GM23248 (cell line): ENCODE results near the gene SEMA3G. TPM values are rescaled to one million over a fixed set of nuclear protein-coding genes. Genes with fewer than 3 reads are reported as not detected.

Source experiments
- DNase-seq: peaks from one replicate; pipeline ENCODE4 v3.0.0-alpha.2; 2015
- H2AFZ ChIP-seq: fragments of 200-600 bp; sonication (generic); 2 replicates; pipeline ENCODE4 v1.6.1; 2016; ENCODE audit warnings: antibody characterized with exemption
- H3F3A ChIP-seq: fragments of 200-600 bp; sonication (generic); 2 replicates; pipeline ENCODE4 v1.6.1; 2016; ENCODE audit warnings: mild to moderate bottlenecking, antibody characterized with exemption, mixed run types; ENCODE audit not compliant: insufficient read depth
- H3K27ac ChIP-seq: fragments of 200-600 bp; sonication (generic); 2 replicates; pipeline ENCODE4 v1.5.1; 2016; ENCODE audit warnings: mild to moderate bottlenecking
- H3K27me3 ChIP-seq: fragments of 200-600 bp; sonication (generic); replicated peaks from 2 replicates; pipeline ENCODE4 v1.6.1; 2016; ENCODE audit warnings: mild to moderate bottlenecking; ENCODE audit not compliant: insufficient read depth
- H3K36me3 ChIP-seq: fragments of 200-600 bp; sonication (generic); 2 replicates; pipeline ENCODE4 v1.6.1; 2016; ENCODE audit warnings: low read depth, mild to moderate bottlenecking
- H3K4me1 ChIP-seq: fragments of 200-600 bp; sonication (generic); 2 replicates; pipeline ENCODE4 v1.6.1; 2016; ENCODE audit warnings: mild to moderate bottlenecking; ENCODE audit not compliant: insufficient read depth
- H3K4me2 ChIP-seq: fragments of 200-600 bp; sonication (generic); one replicate; pipeline ENCODE4 v1.6.1; 2016; ENCODE audit warnings: mild to moderate bottlenecking; ENCODE audit not compliant: unreplicated experiment
- H3K4me3 ChIP-seq: fragments of 200-600 bp; sonication (generic); 2 replicates; pipeline ENCODE4 v1.5.1; 2016; ENCODE audit warnings: mild to moderate bottlenecking
- H3K79me2 ChIP-seq: fragments of 200-600 bp; sonication (generic); 2 replicates; pipeline ENCODE4 v1.6.1; 2016; ENCODE audit warnings: mild to moderate bottlenecking; ENCODE audit not compliant: insufficient read depth
- H3K9ac ChIP-seq: fragments of 200-600 bp; sonication (generic); 2 replicates; pipeline ENCODE4 v1.6.1; 2016; ENCODE audit warnings: mild to moderate bottlenecking
- H3K9me2 ChIP-seq: fragments of 200-600 bp; sonication (generic); 2 replicates; pipeline ENCODE4 v1.6.1; 2016; ENCODE audit warnings: mixed run types, mild to moderate bottlenecking, moderate library complexity; ENCODE audit not compliant: insufficient read depth
- H3K9me3 ChIP-seq: fragments of 200-600 bp; sonication (generic); one replicate; pipeline ENCODE4 v1.6.1; 2017; ENCODE audit warnings: low read depth
- H4K20me1 ChIP-seq: fragments of 200-600 bp; sonication (generic); 2 replicates; pipeline ENCODE4 v1.6.0; 2016; ENCODE audit not compliant: insufficient read depth
- EZH2 ChIP-seq: fragments of 200-600 bp; sonication (generic); IDR thresholded peaks from 2 replicates; pipeline ENCODE4 v1.6.1; 2018; ENCODE audit warnings: antibody characterized with exemption, mild to moderate bottlenecking; ENCODE audit not compliant: insufficient read depth, poor library complexity, severe bottlenecking
- EZH2phosphoT487 ChIP-seq: fragments of 200-600 bp; sonication (generic); IDR thresholded peaks from 2 replicates; pipeline ENCODE4 v1.6.1; 2018; ENCODE audit warnings: antibody characterized with exemption, moderate library complexity, mild to moderate bottlenecking, low read depth; ENCODE audit not compliant: insufficient read depth
- WGBS, 2 experiments: methylation state at CpG; one replicate each; pipeline ENCODE4 v1.1.6; 2015 to 2017; ENCODE audit warnings: low lambda C conversion rate in 2 of 2, low coverage in 1 of 2; ENCODE audit errors: missing lambda C conversion rate in 2 of 2; 5-methylcytosine and 5-hydroxymethylcytosine counted together
- in situ Hi-C: fragments of 300-500 bp; cut with MboI; formaldehyde crosslinking; loops from 2 replicates; pipeline ENCODE4 v1.15.0; 2020
- polyA plus RNA-seq: library from polyadenylated mRNA; unstranded; fragments of >200 nt; fragmentation: Nextera tagmentation; extraction: Ambion mirVana; gene quantifications from 2 replicates; pipeline ENCODE4 v1.2.1, GENCODE V29; 2016
- total RNA-seq: library from RNA; depleted of rRNA; stranded (reverse); fragments of >200 nt; shearing (Covaris generic); gene quantifications from 2 replicates; pipeline ENCODE4 v1.2.3, GENCODE V29; 2014

SEMA3G gene
- total and polyA plus RNA-seq, 2 experiments from 2014 or later = 0.21 TPM; not detected in 1

DNA sequence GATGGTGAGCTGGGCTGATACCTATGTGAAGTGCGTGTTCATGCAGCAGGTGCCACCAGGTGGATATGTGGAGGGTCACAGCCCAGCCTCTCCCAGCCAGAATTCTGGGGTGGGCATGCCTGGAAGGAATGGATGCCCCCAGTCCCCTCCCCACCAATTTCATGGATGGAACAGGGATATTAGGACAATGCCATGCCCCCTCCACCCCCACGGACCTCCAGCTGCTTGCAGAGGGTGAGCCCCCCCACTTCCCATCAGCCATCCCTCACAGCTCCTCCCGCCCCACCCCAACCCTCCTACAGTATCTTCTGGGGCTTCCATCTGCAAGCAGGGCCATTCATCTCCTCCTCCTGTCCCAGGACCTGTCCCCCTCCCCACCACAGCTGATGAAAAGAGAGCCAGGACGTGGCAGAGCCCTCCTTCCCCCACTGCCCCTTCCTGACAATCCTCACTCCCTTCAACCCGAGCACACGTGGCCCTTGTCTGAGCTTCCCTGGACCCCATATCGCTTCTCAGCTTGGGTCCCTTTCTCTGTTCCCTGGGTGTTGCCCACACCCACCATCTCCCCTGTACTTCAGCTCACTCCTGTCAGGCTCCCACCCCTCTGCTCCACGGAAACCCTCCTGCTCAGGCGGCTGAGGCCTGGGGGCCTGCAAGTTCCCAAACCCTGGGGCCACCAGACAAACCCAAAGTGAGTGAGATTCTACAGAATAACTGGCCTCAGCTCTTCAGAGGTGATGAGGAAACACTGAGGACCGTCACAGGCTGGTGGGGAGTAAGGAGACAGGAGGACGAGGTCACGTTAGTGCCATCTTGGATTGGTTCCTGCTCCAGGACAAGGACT is 2.8 kb upstream of the SEMA3G start:
- Histone ChIP-seq H3K4me3 (no peak overlapping the region), H3K36me3 (no peaks in the 10 kb centered on the region), H4K20me1 (no peaks in the 10 kb centered on the region), H3K9me3 (no peaks in the 10 kb centered on the region), H3F3A (no peaks in the 10 kb centered on the region), H3K9ac (no peak overlapping the region), H3K9me2 (no peaks in the 10 kb centered on the region), H3K27ac (no peak overlapping the region), H2AFZ (no peak overlapping the region), H3K79me2 (no peaks in the 10 kb centered on the region), H3K4me2 (no peak overlapping the region), H3K27me3 (no peaks in the 10 kb centered on the region), H3K4me1 (no peaks in the 10 kb centered on the region)
- 56 to 63% methylated on average over 10 to 12 of the region's 12 CpGs for WGBS, 2 experiments
- no peak for DNase-seq
- no peak for TF ChIP-seq EZH2phosphoT487
- TF ChIP-seq EZH2 = no peak
- in situ Hi-C loops = no loop called here

DNA sequence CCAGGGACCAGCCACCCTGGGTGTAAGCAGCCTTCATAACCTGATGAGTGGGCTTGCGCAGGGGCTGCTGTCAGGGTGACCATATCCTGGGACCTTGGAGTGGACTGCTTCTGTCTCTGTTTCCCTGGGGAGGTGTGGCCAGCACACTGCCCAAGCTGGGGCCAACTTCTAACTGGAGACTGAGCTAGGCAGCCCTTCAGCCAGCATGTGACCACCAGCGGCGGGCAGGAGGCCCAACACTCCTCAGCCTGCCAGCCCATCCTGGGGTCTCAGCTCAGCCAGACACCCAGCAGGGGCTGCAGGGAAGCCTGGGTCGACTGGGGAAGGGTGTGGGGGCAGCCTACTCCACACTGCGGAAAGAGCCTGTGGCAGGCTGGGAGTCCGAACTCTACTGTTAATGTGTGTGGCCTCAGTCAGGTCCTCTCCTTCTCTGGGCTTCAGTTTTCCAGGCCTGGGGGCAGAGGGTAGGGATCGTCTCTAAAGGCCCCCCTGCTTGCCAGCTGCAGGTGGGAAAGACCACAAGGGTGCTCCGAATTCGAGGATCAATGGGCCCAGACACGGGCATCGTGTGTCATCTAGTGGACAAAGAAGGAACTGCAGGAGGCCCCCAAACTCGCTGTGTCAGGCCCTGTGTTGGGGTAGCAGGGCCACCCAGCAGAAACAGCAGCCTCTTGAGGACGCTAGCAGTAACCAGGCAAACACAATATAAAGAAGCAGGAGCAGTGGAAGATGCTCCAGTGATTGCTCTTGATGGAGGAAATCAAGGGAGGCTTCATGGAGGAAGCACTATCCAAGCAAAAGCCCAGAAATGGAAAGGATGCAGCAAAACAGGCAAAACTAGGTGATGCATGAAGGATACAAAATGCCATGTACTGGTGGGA is 2.0 kb upstream of the SEMA3G start:
- Histone ChIP-seq H3F3A (no peaks in the 10 kb centered on the region), H3K9me3 (no peaks in the 10 kb centered on the region), H3K36me3 (no peaks in the 10 kb centered on the region), H3K27me3 (no peaks in the 10 kb centered on the region), H3K4me1 (no peaks in the 10 kb centered on the region), H3K9ac (no peak overlapping the region), H3K9me2 (no peaks in the 10 kb centered on the region), H4K20me1 (no peaks in the 10 kb centered on the region), H2AFZ (no peak overlapping the region), H3K79me2 (no peaks in the 10 kb centered on the region), H3K27ac (no peak overlapping the region), H3K4me2 (no peak overlapping the region), H3K4me3 (no peak overlapping the region)
- in situ Hi-C loops = no loop called here
- 29 to 36% methylated on average over 13 of the region's 13 CpGs for WGBS, 2 experiments
- peak; percentile 71 for DNase-seq
- TF ChIP-seq EZH2 = no peak
- TF ChIP-seq EZH2phosphoT487 = no peak

DNA sequence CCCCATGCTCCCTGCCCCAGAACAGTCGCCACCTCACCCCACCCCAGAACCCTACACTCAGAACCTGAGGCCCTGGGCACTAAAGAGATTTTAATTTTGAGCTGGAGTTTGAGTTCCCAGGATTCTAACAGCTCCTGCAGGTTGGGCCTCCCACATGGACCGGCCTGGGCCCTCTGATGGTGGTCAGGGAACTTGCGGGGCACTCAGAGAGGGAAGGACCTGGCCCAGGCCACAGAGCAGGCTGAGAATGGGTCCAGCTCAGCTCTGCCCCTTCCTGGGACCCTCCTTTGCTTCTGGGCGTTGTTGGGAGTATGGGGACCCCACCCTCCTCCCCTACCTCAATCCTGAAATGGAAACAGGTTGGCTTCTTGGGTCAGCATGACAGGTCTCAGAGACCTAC is 1.1 kb upstream of the SEMA3G start:
- Histone ChIP-seq H4K20me1 (no peaks in the 10 kb centered on the region), H3K27ac (no peak overlapping the region), H3K4me1 (no peaks in the 10 kb centered on the region), H3K4me2 (no peak overlapping the region), H3K9me2 (no peaks in the 10 kb centered on the region), H3F3A (no peaks in the 10 kb centered on the region), H3K27me3 (no peaks in the 10 kb centered on the region), H3K79me2 (no peaks in the 10 kb centered on the region), H2AFZ (no peak overlapping the region), H3K4me3 (no peak overlapping the region), H3K9ac (no peak overlapping the region), H3K36me3 (no peaks in the 10 kb centered on the region), H3K9me3 (no peaks in the 10 kb centered on the region)
- TF ChIP-seq EZH2 = no peak
- no peak for TF ChIP-seq EZH2phosphoT487
- in situ Hi-C loops = no loop called here
- 72 to 74% methylated on average over 4 of the region's 4 CpGs for WGBS, 2 experiments
- no peak for DNase-seq

DNA sequence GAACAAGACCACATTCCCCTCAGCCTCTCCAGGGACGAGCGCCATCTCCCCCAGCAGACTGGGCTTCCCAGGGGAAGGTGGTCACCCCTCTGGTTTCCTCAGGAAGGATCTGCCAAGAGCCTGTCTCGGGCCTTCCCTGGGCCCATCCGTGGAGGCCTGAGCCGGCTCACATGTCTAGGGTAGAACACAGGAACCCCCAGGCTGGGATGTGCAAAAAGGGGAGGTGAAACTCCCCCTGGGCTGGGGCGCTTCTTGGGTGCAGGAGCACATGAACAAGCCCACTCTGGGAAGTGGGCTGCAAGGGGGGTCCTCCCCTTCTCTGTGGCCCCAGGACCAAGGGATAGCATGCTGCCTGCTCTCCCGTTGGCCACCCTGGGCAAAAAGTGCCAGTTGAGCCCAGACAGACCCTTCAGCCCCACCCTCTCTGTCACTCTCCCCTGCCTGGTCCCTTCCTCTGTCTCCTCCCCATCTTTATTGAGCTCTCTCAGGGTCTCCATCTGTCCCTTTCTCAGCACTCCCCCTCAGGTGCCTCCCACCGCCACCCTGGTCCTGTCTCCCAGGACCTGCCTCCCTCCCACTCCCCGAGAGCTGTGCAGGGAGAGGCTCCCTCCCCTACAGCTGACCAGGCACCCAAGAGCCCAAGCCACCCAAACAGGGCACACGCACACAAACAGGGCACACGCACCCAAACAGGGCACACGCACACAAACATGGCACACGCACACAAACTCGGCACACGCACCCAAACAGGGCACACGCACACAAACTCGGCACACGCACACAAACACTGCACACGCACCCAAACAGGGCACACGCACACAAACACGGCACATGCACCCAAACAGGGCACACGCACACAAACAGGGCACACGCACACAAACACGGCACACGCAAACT is 864 bp downstream of the SEMA3G start:
- WGBS, 2 experiments = 80 to 82% methylated on average over 24 to 25 of the region's 25 CpGs
- H4K20me1 ChIP-seq = no peaks in the 10 kb centered on the region
- H3K79me2 ChIP-seq = no peaks in the 10 kb centered on the region
- H3K4me3 ChIP-seq = no peak overlapping the region
- TF ChIP-seq EZH2 = no peak
- TF ChIP-seq EZH2phosphoT487 = no peak
- no peaks in the 10 kb centered on the region for H3K36me3 ChIP-seq
- no peak overlapping the region for H3K4me2 ChIP-seq
- H3K4me1 ChIP-seq = no peaks in the 10 kb centered on the region
- in situ Hi-C loops = no loop called here
- H3F3A ChIP-seq = no peaks in the 10 kb centered on the region
- H3K9me3 ChIP-seq = no peaks in the 10 kb centered on the region
- no peak for DNase-seq
- no peak overlapping the region for H2AFZ ChIP-seq
- H3K27ac ChIP-seq = no peak overlapping the region
- H3K9me2 ChIP-seq = no peaks in the 10 kb centered on the region
- no peak overlapping the region for H3K9ac ChIP-seq
- H3K27me3 ChIP-seq = no peaks in the 10 kb centered on the region
